Panc1 (cell line): ENCODE data around the gene CYP24A1. TPM values are rescaled to one million over a fixed set of nuclear protein-coding genes. Genes with fewer than 3 reads are reported as not detected.
"Not testable (repeated sequence)": the region's sequence is repeated elsewhere in the genome, so short reads cannot be mapped to it uniquely, and the experiment has no call there.

Experiments used
- ATAC-seq: fragments of 200-7000 bp; cut with Tn5 transposase; 2 replicates; pipeline ENCODE4 v1.9.1; 2020; ENCODE audit warnings: mild to moderate bottlenecking, moderate library complexity
- BruUV-seq: library from RNA; stranded (reverse); fragments of 400-500 nt; replicated peaks from 2 replicates; lab custom pipeline; 2021; lab: Mats Ljungman, UMichigan
- CTCF ChIA-PET: fragments of 300-600 bp; sonication (Branson Sonifier 250); formaldehyde crosslinking; loops from one replicate; lab custom pipeline; 2022; ENCODE audit warnings: antibody characterized with exemption; lab: Charles Lee
- POLR2A ChIA-PET: fragments of 300-600 bp; sonication (Branson Sonifier 250); formaldehyde crosslinking; loops from one replicate; lab custom pipeline; 2022; ENCODE audit warnings: antibody characterized with exemption; lab: Charles Lee
- DNase-seq: peaks from one replicate; pipeline ENCODE4 v3.0.0-alpha.2; 2010; ENCODE audit warnings: low read depth, low spot score
- H3K27ac ChIP-seq: 2 replicates; pipeline ENCODE4 v1.5.1; 2011; ENCODE audit warnings: mild to moderate bottlenecking, low read length, inconsistent platforms
- H3K27me3 ChIP-seq: fragments of 200-500 bp; sonication (Bioruptor generic); 2 replicates; pipeline ENCODE4 v1.6.0; 2014; ENCODE audit warnings: low read length, inconsistent platforms; ENCODE audit not compliant: control insufficient read depth, insufficient read depth
- H3K36me3 ChIP-seq: fragments of 200-500 bp; sonication (Bioruptor generic); 2 replicates; pipeline ENCODE4 v1.5.1; 2014; ENCODE audit warnings: inconsistent platforms, mild to moderate bottlenecking, low read length, moderate library complexity; ENCODE audit not compliant: control insufficient read depth, insufficient read depth
- H3K4me1 ChIP-seq: 2 replicates; pipeline ENCODE4 v1.5.1; 2011; ENCODE audit warnings: inconsistent platforms, mild to moderate bottlenecking, low read length, moderate library complexity; ENCODE audit not compliant: control insufficient read depth, insufficient read depth
- H3K4me3 ChIP-seq, 2 experiments: 2 replicates each; pipeline ENCODE4 v1.5.1; 2011 to 2012; ENCODE audit warnings: low read depth in 2 of 2, low read length in 2 of 2, mild to moderate bottlenecking in 2 of 2, inconsistent platforms in 1 of 2, moderate library complexity in 1 of 2
- H3K9me3 ChIP-seq: fragments of 200-500 bp; sonication (Bioruptor generic); 2 replicates; pipeline ENCODE4 v1.5.1; 2014; ENCODE audit warnings: low read depth, mild to moderate bottlenecking, inconsistent platforms, low read length, moderate library complexity; ENCODE audit not compliant: control insufficient read depth, insufficient read depth
- CTCF ChIP-seq: fragments of 450-650 bp; IDR thresholded peaks from 2 replicates; pipeline ENCODE4 v1.5.1; 2017; ENCODE audit warnings: mild to moderate bottlenecking
- POLR2AphosphoS5 ChIP-seq: IDR thresholded peaks from 2 replicates; pipeline ENCODE4 v1.6.1; 2012; ENCODE audit warnings: mild to moderate bottlenecking, low read depth, low read length, moderate library complexity
- REST ChIP-seq, 2 experiments: IDR thresholded peaks; 2 replicates each; pipeline ENCODE4 v1.6.1; 2011 to 2012; ENCODE audit warnings: low read depth in 2 of 2, control low read depth in 1 of 2, low read length in 1 of 2, mild to moderate bottlenecking in 1 of 2, moderate library complexity in 1 of 2; ENCODE audit not compliant: insufficient read depth in 1 of 2
- SIN3A ChIP-seq: IDR thresholded peaks from 2 replicates; pipeline ENCODE4 v1.6.1; 2012; ENCODE audit warnings: low read depth, mild to moderate bottlenecking, low read length, moderate library complexity, borderline replicate concordance; ENCODE audit not compliant: insufficient read depth
- TCF7L2 ChIP-seq: IDR thresholded peaks from 2 replicates; pipeline ENCODE4 v1.6.1; 2011; ENCODE audit warnings: mild to moderate bottlenecking, low read depth, low read length, inconsistent platforms
- in situ Hi-C: cut with HindIII; loops from 2 replicates; pipeline ENCODE4 v1.10.0; 2016; ENCODE audit warnings: low sequenced_read_pairs, low pct_unique_long_range_greater_than_20kb
- intact Hi-C: fragments of 100-400 bp; cut with micrococcal nuclease; formaldehyde crosslinking; loops from one replicate; pipeline ENCODE4 v1.10.0; 2022; ENCODE audit not compliant: unreplicated experiment
- total RNA-seq: library from RNA; stranded (reverse); gene quantifications from one replicate; pipeline ENCODE4 v1.2.1, GENCODE V29; 2021; ENCODE audit not compliant: unreplicated experiment

Gene CYP24A1
- total RNA-seq, 1 experiment from 2014 or later = 3.0 TPM

- Histone ChIP-seq H3K4me3 (no peak overlapping the region), H3K36me3 (no peaks in the 10 kb centered on the region), H3K27ac (no peak overlapping the region), H3K4me1 (0 out of 2 replicates have a peak, but pooled peaks cover 3% of the 10 kb centered on the region), H3K27me3 (no peaks in the 10 kb centered on the region), H3K9me3 (no peaks in the 10 kb centered on the region)
- intact Hi-C loops (no loop called here), in situ Hi-C loops (no loop called here)
- ATAC-seq (no peak), DNase-seq (no peak)
- BruUV-seq = no TSS peak
- ChIA-PET CTCF (no interaction called here), POLR2A (no interaction called here)
- TF ChIP-seq REST (IDR thresholded peaks at IDR 0.05; ENCODE audit: insufficient read depth in 1 of 2, low read depth in 2 of 2, low read length in 1 of 2) (no peak), TCF7L2 (no peak), POLR2AphosphoS5 (no peak), SIN3A (no peak), CTCF (no peak)
Observed at GRCh38 chr20:54127855-54128574, 45.8 kb downstream of the CYP24A1 start.

- in situ Hi-C loops = no loop called here
- no TSS peak for BruUV-seq
- ATAC-seq (no peak), DNase-seq (no peak)
- TF ChIP-seq TCF7L2 = no peak
- no peak for TF ChIP-seq POLR2AphosphoS5
- no peak for TF ChIP-seq REST (IDR thresholded peaks at IDR 0.05; ENCODE audit: insufficient read depth in 1 of 2, low read depth in 2 of 2, low read length in 1 of 2)
- TF ChIP-seq SIN3A = no peak
- TF ChIP-seq CTCF = no peak; the same call in 1 of the 2 replicates
- Histone ChIP-seq H3K27ac (no peak overlapping the region), H3K4me3 (no peak overlapping the region), H3K9me3 (no peaks in the 10 kb centered on the region), H3K27me3 (no peaks in the 10 kb centered on the region), H3K36me3 (no peaks in the 10 kb centered on the region), H3K4me1 (0 out of 2 replicates have a peak, but pooled peaks cover 2% of the 10 kb centered on the region)
- ChIA-PET POLR2A (interaction anchor here (0.5 kb wide), 1 partner anchor 10 kb away, joined by 3 read pairs; no protein-coding TSS in a partner anchor), CTCF (no interaction called here)
- intact Hi-C loops = no loop called here
Observed at GRCh38 chr20:54126806-54127655, 46.8 kb downstream of the CYP24A1 start.

- not testable (repeated sequence) for H3K27me3 ChIP-seq
Observed at GRCh38 chr20:54126328-54126727, 47.5 kb downstream of the CYP24A1 start.

More at GRCh38 chr20:54126328-54126727, 47.5 kb downstream of the CYP24A1 start:
- H3K36me3 ChIP-seq, H3K4me1 ChIP-seq, DNase-seq, ATAC-seq, intact Hi-C loops, in situ Hi-C loops, BruUV-seq, CTCF ChIA-PET, H3K9me3 ChIP-seq, H3K27ac ChIP-seq, POLR2A ChIA-PET, H3K4me3 ChIP-seq: not testable (repeated sequence)
